Stimulated activated CD8-positive, alpha-beta memory T cell treated with anti-CD3 and anti-CD28 coated beads, Interleukin-12 subunit alpha, Interleukin-12 subunit beta, amount 100 ng/mL, for 24 hours (primary cell): ENCODE data around the gene DDIT4.
"Not testable (repeated sequence)": the region's sequence is repeated elsewhere in the genome, so short reads cannot be mapped to it uniquely, and the experiment has no call there.

Experiments used
- DNase-seq: peaks from one replicate; pipeline ENCODE4 v3.0.0-alpha.2; 2020; ENCODE audit errors: extremely low read depth

DDIT4 gene, protein sequence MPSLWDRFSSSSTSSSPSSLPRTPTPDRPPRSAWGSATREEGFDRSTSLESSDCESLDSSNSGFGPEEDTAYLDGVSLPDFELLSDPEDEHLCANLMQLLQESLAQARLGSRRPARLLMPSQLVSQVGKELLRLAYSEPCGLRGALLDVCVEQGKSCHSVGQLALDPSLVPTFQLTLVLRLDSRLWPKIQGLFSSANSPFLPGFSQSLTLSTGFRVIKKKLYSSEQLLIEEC

DNA sequence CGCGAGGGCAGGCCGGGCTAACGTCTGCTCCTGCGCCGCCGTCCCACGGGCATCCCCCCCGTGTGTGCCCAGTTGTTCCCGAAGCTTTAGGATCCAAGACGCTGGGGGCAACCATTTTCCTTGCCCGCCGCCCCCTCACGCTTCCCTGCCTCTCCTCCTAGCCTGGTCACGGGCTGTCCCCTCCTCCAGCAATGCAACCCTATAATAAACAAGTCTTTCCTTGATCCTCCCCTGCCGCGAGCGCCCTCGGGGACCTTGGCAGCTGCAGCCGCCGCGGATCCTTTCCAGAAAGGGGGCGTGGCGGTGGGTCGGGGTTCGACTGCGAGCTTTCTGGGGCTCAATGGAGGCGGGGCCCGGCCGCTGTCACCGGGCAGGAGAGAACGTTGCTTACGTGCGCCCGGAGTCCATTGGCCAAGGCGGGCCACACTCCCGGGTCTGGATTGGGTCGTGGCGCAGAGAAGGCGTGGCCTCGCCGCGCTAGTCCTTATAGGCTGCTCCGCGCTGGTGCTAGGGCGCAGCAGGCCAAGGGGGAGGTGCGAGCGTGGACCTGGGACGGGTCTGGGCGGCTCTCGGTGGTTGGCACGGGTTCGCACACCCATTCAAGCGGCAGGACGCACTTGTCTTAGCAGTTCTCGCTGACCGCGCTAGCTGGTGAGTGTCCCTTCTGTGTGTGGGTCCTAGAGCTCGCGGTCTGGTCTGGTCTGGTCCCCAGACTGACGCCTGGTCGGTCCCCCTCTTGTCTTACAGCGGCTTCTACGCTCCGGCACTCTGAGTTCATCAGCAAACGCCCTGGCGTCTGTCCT, at the start of gene DDIT4:
TSS of gene DDIT4 (plus strand) at position 515 of the 803 bp plus-strand sequence. CDS start 293 bp downstream, outside the sequence.
- DNase-seq: peak; percentile 95

DNA sequence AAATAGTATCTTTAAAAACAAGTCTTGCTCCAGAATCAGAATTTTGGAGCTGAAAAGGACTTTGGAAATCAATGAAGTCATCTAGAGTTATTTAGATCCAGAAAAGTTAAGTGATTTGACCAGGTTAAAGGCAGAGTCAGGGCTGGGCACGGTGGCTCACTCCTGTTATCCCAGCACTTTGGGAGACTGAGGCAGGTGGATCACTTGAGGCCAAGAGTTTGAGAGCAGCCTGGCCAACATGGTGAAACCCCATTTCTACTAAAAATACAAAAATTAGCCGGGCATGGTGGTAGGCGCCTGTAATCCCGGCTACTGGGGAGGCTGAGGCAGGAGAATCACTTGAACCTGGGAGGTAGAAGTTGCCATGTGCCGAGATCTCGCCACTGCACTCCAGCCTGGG, 49.5 kb upstream of the DDIT4 start:
- not testable (repeated sequence) for DNase-seq

DNA sequence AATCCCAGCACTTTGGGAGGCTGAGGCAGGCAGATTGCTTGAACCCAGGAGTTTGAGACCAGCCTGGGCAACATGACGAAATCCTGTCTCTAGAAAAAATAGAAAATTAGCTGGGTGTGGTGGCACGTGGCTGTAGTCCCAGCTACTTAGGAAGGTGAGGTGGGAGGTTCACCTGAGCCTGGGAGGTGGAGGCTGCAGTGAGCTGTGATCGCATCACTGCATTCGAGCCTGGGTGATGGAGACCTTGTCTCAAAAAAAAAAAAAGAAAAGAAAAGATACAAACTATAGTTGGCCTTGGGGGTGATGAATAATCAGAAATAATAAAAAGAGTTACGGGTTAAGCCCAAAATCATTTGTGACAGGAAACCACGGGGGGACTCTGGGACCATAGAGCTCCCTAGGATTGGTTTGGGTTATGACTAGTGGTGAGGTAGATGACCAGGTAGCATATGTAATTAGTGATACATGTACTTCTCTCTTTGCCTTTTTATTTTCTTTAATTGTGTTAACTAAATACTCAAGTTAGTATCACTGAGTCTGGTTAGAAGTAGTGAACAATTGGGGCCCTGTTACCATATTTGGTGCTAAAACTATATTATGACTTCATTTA, 47.2 kb upstream of the DDIT4 start:
- no peak for DNase-seq

DNA sequence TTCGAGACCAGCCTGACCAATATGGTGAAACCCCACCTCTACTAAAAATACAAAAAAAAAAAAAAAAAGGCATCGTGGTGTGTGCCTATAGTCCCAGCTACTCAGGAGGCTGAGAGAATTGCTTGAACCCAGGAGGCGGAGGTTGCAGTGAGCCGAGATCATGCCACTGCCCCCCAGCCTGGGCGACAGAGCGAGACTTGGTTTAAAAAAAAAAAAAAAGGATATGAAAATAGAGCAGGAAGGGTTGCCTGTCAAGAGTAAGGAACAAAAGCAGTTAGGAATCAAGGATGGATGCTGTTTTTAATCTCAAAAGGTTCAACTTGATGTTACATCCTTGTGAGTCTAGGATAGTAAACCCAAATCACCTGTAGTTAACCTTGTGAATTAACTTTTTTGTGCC, 45.9 kb upstream of the DDIT4 start:
- no peak for DNase-seq

DNA sequence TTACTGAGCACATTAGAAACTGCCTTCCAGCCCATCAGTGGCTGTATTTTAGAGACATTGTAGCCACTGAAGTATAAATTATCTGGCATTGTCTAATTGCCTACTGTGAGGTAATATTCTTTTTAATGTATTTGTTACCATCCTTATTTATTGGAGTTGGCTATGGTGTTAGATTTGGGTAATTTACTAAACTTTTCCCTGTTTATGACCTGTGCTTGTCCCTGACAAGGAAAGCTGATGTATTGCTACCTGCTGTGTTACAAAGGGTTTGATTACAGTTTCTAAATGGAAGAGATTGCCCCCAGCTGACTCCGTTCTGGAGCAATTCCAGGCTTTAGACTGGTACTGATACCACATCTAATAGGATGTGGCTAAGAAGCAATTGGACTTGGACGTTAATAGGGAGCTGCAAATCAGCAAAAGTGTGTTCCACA, 45.4 kb upstream of the DDIT4 start:
- DNase-seq: no peak

DNA sequence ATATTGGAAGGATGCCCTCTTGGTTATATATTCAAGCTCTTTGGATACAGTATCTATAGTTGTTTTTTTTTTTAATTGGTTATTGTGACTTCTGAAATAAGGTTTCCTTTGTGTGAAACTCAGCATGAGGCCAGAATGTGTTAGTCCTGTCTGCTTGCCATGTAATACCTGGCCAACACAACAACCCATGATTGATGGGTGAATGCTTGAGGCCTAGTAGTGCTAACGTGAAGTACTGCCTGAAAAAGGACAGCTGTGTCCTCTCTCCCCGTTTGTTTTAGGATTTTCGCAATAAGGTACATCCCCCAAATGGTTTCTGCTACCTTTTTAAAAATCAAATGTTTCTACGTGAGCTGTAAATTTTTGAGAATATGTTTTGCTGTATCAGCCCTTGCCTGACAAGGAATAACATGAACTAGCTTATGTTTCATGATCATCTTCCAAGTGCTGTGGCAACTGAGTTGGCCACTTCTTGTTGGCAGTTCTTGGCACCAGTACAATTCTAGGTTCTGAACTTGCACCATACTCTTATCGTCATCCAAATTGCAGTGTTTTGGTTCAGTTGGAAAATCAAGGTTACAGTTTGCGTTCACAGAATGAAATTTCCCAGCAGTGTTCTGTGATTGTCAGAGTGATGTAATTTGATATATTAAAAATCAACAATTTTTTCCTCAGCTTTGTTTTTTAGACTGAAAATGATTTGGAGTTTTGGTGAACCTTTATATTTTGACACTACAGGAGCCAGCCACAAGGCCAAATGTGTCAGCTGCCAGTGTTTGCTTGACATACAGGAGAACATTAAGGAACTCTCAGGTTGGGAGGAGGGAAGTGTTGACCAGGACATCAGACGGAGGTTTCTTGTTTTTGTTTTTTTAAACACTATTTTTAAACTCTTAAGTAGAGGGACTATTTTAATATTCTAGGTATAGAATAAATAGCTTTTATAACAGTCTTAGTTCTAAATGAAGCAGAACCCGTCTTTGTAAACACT, 44.2 kb upstream of the DDIT4 start:
- no peak for DNase-seq

DNA sequence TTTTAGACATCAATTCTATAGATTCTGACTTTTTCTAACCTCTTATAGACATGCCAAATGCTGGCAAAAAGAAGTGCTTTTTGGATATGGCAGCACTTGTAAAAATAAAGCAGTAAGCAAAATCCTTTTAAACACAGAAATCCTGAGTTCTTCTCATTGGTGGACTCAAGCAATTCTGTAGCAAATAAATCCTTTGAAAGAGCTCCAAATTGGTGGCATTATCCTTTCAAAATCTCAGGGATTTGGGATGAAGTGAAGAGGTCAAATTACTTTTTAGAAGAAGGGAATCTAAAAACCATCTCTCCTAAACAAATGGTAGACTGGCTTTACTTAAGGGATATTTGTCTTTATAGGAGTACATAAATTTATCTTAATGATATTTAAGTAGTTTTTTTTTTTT, 40.1 kb upstream of the DDIT4 start:
- DNase-seq: no peak

DNA sequence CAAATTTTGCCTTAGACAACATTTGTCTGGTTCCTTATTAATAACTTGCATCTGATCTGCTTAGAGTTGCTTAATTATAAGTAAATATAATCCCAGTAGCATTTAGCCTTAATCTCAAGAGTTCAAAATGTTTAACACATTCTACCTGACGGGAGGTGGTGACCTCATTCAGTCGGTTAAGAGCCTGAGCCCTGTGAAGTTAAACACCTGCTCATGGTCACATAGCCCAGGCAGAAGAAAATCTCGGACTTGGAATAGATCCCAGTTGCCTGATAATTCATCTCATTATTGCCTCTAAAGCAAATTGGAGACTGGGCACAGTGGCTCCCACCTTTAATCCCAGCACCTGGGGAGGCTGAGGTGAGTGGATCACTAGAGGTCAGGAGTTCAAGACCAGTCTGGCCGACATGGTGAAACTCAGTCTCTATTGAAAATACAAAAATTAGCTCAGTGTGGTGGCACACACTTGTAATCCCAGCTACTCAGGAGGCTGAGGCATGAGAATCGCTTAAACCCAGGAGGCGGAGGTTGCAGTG, 39.1 kb upstream of the DDIT4 start:
- no peak for DNase-seq

DNA sequence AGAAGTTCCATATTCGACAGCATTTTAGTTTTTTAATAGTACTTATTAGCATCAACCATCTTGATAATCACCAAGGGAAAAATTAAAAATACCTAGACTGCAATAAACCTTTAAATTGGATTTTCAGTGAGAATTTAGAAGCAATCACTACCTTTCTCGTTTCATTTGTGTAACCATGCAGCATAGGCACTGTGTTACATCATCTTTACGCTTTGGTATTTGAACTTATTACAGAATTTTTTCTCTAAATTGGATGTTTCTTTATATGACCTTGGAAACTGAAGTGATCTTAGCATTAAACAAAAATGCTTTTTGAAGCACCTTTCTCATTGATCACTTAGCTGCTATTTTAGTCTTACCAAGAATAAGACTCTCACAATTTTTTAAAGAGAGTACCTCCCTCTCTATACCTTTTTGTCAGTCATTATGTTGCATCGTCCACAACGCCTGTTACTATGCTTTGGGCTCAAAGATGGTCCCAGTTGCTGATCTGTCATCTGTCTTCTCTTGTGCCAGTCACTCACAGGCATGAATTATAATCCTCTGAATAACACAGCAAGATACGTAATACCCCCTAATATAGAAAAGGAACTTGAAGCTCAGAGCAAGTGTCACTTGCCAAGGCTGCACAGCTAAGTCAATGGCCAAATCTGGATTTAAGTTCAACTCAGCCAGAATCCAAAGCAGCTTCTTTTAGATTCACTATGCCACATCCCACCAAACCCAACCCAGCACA, 38.0 kb upstream of the DDIT4 start:
- no peak for DNase-seq

DNA sequence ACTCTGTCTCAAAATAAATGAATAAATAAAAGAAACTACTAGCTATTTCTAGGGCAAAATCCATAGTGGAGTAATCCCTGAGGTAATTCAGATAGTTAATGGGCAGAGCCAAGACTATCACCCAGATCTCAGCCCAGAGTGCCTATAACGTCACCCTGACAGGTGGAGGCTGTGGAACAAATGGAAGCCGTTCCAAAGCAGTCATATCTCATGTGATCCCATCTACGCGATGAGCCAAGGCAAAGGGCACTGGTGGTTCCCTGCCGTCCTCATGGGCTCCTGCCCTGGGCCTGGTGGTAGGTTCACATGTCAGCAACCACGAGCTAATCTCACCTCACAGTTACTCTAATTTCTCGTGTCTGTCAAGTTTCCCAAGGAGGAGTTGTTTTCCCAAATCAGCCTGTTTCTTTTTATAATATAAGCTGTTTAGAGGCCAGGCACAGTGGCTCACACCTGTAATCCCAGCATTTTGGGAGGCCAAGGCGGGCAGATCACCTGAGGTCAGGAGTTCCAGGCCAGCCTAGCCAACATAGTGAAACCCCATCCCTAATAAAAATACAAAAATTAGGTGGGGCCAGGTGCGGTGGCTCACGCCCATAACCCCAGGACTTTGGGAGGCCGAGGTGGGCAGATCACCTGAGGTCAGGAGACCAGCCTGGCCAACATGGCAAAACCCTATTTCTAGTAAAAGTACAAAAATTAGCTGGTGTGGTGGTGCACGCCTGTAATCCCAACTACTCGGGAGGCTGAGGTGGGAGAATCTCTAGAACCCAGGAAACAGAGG, 35.1 kb upstream of the DDIT4 start:
- DNase-seq: no peak

DNA sequence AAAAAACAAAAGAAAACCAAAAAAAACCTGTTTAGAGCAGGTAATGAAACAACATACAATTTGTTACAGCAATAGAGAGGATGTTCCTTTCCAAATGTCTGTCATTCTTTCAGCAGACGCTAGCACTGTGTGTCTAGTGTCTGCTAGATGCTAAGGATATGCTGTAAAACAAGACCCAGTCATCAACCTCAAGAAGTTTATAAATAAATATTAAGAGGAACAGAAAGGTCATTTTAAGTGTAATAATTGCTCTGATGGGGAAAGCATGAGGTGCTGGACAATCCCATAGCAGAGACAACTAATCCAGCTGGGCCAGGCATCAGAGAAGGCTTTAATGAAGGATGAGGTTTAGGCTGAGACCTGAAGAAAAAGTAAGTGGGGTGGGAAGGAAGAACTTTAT, 34.3 kb upstream of the DDIT4 start:
- no peak for DNase-seq

DNA sequence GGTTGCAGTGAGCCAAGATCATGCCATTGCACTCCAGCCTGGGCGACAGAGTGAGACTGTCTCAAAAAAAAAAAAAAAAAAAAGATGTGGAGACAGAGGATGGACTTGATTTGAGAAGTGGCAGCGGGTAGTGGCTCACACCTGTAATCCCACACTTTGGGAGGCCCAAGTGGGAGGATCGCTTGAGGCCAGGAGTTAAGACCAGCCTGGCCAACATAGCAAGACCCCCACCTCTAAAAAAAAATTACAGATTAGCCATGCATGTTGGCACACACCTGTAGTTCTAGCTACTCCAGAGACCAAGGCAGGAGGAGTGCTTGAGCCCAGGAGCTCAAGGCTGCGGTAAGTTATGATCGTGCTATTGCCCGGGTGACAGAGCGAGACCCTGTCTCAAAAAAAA, 33.4 kb upstream of the DDIT4 start:
- DNase-seq: no peak

DNA sequence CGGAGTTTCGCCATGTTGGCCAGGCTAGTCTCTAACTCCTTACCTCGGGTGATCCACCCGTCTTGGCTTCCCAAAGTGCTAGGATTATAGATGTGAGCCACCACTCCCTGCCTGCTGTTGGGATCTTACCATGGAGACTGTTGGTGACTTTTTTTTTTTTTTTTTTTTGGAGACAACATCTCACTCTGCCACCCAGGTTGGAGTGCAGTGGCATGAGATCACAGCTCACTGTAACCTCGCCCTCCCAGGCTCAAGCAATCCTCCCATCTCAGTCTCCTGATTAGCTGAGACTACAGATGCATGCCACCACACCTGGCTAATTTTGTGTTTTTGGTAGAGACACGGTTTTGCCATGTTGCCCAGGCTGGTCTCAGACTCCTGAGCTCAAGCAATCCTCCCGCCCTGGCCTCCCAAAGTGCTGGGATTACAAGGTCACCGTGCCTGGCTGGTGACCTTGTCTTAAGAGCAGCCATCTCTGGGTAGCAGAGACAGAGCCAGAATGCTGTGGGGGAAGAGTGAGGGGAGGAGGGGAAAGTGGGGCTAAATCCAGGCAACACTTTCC, 32.0 kb upstream of the DDIT4 start:
- no peak for DNase-seq

DNA sequence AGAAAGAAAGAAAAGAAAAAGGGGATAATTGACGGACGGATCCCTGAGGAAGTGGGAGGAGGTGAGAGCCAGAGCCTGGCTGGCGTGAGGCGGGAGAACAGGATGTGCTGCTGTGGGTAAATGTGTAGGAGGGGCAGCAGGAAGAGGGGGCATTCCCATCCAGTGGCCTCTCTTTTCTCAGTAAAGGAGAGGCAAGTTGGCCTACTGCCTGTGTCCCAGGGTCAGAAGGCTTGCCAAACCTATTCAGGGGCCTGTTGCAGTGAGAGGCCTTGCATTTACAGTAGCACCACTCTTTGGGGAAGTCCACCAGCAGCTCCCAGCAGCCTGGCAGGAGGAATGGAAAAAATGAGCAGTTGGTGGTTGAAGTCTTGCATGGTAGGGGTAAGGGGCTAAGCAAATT, 31.0 kb upstream of the DDIT4 start:
- no peak for DNase-seq

DNA sequence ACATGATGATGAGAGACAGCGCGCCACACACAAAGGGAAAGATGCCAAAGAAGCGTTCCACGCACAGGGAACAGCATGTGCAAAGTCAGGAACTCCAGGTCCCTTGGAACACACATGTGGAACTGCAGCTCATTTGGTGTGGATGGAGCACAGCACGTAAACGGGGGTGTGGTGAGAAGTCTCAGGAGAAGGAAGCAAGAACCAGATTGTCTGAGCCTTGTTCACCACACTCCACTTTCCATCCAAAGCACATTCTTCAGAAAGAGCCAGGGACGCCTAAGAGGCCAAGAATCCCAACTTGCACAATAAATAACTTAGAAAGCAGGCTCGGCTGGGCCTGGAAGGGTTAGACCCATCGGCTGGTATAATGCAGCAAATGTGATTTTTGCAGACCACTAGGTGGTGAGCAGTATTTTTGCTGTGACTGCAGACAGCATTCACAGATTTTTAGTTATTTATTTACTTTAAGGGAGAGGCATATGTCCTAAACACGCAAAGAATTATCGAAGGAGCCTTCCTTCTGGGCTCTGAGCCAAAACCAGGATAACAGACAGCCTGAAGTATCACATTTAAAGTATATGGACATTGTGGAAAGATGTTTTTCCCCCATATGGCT, 29.8 kb upstream of the DDIT4 start:
- no peak for DNase-seq

DNA sequence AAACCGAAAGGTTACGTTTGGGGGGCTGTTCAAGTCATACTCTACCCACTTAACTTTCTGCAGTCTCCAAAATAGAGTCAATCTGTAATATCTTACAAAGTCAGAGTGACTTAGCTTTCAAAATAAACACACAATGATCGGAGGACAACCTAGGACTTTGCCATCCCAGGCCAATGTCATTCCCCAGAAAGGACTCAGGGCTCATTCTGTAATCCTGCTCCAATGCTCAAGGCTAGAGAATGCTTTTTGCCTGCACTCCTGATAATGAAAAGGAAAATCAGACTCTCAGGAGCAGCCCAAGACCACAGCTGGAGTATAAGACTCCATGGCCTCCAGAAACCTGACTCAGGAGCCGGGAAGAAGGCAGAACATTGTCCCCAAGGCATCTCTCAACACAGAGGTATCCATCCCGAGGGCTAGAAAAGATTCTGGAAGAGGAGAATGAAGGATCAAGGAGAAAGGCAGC, 29.1 kb upstream of the DDIT4 start:
- no peak for DNase-seq

DNA sequence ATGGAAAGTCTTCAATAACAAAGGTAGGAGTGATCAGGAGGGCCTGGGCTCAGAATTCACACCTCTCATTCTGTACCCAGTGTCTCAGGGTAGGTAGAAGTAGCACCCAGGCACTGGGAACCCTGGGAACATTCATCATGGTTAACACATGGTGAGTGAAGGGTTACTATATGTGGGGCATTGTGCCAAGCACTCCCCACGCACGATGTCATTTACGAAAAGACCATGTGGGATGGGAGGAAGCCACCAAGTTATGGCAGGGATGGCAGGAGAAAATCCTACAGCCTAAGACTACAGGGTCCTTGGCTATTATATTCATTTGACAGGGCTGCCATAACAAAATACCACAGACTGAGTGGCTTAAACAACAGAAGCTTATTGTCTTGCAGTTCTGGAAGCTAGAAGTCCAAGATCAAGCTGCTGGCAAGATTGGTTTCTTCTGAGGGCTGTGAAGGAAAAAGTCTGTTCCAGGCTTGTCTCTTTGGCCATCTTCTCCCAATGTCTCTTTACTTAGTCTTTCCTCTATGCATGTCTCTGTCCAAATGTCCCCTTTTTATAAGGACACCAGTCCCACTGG, 27.7 kb upstream of the DDIT4 start:
- DNase-seq: no peak

DNA sequence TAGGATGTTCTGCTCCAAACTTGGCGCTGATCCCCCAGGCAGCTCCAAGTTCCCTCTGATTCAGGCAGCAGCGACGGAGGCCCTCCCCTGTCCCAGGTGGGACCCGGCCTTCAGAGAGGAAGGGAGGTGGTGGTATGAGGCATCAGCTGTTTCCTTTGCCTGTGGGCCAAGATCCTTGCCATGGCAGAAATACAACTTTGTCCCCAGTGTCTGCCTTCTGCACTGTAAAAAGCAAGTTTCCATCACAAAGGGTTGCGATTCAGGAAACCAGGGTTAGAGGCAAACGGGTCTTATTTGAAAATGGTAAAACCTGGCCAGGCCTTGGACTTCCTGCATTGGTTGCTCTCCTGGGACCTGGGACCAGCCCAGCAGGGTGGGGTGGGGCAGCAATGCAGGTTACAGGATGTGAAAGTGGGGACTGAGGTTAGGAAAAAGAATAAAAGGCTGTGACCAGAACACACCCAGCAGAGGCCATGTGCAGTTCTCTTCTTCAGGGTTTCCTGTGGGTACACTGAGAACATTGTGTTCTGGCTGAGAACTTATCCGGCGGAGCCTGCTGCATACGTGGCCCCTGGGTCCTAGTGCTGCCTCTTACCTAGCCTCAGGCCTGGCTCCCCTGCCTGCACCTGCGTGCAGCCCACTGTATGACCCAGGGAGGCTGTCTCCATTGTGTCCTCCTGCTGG, 25.1 kb upstream of the DDIT4 start:
- DNase-seq: no peak
